GM12864 (cell line): Measurements from ENCODE around the gene MYPN.

Source experiments
- DNase-seq: peaks from one replicate; pipeline ENCODE4 v3.0.0-alpha.2; 2011; ENCODE audit warnings: low read depth
- H3K4me3 ChIP-seq: 2 replicates; pipeline ENCODE4 v1.5.1; 2011; ENCODE audit warnings: mild to moderate bottlenecking, low read depth, low read length, control low read depth
- CTCF ChIP-seq: IDR thresholded peaks from 2 replicates; pipeline ENCODE4 v1.5.1; 2011; ENCODE audit warnings: low read depth, mild to moderate bottlenecking, moderate library complexity, low read length, control low read depth, inconsistent platforms; ENCODE audit errors: missing control alignments

The MYPN gene

DNA sequence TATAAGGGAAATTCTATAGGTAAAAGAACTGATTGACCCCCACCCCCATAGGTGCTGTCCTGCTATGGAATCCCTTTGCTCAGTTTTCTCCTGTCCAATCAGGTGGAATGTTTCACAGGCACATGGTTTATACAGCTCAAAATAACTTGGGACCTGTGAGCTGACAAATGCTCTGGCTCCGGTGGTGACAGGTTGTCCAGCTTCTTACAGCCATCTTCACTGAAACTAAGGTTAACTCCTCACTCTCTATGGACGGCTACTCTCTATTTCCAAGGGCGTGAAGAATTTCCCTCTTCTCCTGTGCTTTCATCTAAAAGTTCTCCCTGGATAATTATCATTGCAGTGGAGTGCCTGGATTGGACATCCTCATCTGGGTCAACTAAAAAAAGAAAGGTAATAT lies at the start of gene MYPN:
Gene MYPN, plus strand, starts transcription at position 158 of the 400 bp plus-strand sequence. CDS start 11,951 bp downstream, outside the sequence.
- no peak for DNase-seq
- no peak within 1 kb of the TSS for H3K4me3 ChIP-seq
- no peak for TF ChIP-seq CTCF

- TF ChIP-seq CTCF, result no peak
- no peak overlapping the region for H3K4me3 ChIP-seq
- DNase-seq, result no peak
Measured at GRCh38 chr10:68067029-68067428, 42.3 kb upstream of the MYPN start.

- H3K4me3 ChIP-seq, result no peak overlapping the region
- no peak for TF ChIP-seq CTCF
- DNase-seq, result no peak
Measured at GRCh38 chr10:68067508-68067907, 41.8 kb upstream of the MYPN start.

- DNase-seq, result no peak
Measured at GRCh38 chr10:68073631-68074030, 35.7 kb upstream of the MYPN start.

GRCh38 chr10:68074031-68074774 lies 35.1 kb upstream of the MYPN start:
- DNase-seq, result no peak
- peak overlapping the region; percentile 71 for H3K4me3 ChIP-seq
- TF ChIP-seq CTCF, result no peak

More at GRCh38 chr10:68073631-68074030, 35.7 kb upstream of the MYPN start:
- H3K4me3 ChIP-seq, result peak overlapping the region; percentile 71
- TF ChIP-seq CTCF, result no peak

DNA sequence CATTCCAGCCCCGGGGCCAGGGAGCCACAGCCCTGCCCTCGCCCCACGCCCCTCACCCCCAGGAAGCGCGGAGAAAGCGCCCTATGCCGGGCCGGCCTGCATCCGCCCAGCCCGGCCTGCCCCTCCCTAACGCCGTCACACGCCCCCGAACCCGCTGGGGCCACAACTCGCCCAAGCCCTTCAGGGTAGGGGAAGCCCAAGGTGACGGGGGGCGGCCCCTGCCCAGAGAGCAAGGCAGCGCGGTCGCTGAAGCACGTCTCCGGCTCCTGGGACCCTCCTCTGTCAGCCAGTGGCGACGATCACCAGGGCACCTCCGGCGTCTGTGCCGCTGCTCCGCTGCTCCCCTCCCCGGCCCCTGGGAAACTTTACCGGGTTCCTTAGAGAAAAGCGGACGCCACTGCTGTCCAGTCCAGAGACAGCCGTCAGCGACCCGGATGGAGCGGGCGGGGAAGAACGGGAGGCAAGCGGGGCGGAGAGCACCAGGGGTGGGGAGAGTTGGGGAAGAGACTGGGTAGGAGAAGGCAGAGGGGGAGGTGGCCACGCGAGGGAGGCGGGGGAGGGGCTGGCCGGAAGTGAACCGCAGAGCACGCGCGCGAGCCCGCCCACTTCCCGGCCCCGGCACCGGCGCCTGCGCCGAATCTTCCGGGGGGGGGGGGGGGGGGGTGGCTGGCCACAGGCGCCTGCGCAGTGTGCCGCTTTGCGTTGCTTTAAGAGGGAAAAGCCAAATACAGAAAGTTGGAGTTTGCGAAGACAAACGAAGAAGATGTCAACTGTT lies 34.3 kb upstream of the MYPN start, which contains the start of gene HERC4:
Gene HERC4, minus strand, starts transcription at position 509 of the 775 bp plus-strand sequence. CDS start 2,175 bp downstream, outside the sequence.
- peak; percentile 59 for DNase-seq
- TF ChIP-seq CTCF, result no peak
- H3K4me3 ChIP-seq, result peak within 1 kb of the TSS; percentile 71
